ENCODE data around the gene BCAS1. TPM values are rescaled to one million over a fixed set of nuclear protein-coding genes. Genes with fewer than 3 reads are reported as not detected.
A peak's percentile ranks its signal among the peaks of the same experiment; 100 is the strongest.

Gene BCAS1
- total RNA-seq, 2 experiments from 2014 or later = 0.06 to 0.10 TPM

DNA sequence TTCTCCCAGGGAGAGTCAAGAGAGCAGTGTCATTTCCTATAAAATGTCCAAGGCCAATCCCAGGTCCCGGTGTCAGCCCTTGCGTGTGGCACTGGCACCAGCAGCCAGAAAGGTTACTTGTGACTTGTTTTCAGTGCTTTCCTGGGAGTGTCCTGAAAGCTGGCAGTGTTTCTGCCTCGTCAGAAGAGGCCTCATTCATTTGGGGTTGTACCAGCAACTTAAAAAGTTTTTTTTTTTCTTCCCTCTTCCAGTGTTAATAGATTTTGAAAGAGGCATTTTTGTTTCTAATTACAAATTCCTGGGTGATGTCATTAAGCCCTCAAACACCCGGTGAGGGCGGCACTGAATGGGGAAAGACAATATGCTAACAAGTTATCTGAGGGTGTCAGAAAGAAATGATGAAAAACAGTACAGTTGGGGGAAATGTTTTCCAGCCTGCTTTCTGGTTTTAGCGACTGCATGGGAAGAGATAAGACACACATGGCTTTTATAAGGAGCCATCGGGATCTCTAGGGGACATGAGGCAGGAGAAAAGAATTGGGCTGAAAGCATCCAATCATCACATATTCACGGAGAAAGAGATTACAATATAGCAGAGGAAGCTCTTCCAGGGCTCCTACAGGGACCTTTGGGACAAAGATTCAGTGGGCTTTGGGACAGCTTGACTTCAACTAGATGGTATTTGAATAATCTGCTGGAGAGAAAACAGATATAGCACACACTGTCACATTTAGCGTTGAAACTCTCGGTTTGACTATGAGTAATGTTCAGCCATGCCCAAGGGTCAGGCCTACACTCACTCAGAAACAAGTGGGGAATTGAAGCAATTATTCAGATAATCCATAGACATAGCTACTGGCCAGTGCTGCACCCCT lies 153.0 kb downstream of the BCAS1 start:
- H3K4me3 Mint-ChIP-seq = no peak overlapping the region
- H3K4me1 Mint-ChIP-seq = peaks cover 47% of the 10 kb centered on the region
- no peaks in the 10 kb centered on the region for H3K27me3 Mint-ChIP-seq
- H3K27ac Mint-ChIP-seq = peak overlapping the region; percentile 76
- no peak for DNase-seq
- peaks cover 2% of the 10 kb centered on the region for H3K36me3 Mint-ChIP-seq
- H3K9me3 Mint-ChIP-seq = peaks cover 2% of the 10 kb centered on the region

DNA sequence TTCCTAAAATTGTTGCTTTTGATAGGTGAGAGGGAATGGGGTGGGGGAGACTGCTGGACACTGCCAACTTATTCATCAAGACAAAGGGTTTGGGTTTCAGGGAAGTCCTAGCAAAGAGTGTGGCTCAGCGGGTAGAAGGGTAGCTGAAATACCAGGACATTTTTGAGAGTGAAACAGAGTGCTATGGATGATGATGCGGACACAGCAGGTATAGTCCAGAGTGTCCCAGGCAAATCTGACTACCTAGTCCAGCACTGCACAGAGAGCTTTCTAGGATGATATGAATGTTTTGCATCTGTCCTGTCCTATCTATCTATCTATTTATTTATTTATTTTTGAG lies 154.3 kb downstream of the BCAS1 start:
- H3K9me3 Mint-ChIP-seq = peaks cover 2% of the 10 kb centered on the region
- peaks cover 3% of the 10 kb centered on the region for H3K36me3 Mint-ChIP-seq
- H3K27ac Mint-ChIP-seq = peak overlapping the region; percentile 92
- H3K4me3 Mint-ChIP-seq = peak overlapping the region; percentile 85
- H3K27me3 Mint-ChIP-seq = no peaks in the 10 kb centered on the region
- H3K4me1 Mint-ChIP-seq = peaks cover 48% of the 10 kb centered on the region
- no peak for DNase-seq

DNA sequence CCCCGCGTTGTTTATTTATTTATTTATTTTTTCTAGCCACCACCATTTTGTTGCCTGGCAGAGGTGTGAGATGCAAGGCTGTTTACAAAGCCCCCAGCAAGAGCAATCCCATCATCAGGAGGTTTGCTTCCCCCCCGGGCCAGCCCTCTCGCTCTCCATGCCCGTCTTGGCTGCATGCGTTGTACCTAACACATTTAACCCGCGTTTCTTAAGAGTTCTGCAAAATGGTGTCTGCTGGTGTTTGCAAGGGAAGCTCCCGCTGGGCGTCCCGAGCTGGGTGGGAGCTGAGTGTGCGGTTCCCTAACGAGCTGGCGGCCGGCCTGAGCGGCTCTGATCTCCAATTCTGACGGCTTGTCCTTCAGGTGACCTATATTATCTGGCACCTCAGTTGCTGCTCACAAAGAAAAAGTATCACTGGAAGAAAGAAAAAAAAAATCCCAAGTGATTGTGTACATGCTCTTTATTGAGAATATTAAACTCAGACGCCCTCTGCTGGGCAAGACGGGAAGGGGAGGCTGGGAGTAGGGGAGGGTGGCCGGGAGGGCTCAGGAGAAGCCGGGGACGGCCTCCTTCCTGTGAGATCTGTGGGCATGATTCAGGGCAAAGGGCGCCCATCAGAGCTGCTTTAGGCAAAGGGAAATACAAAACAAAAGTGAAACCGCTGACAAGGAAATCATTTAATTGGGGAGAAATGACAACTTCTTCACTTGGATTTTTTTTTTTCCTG lies 154.8 kb downstream of the BCAS1 start:
- peak overlapping the region; percentile 92 for H3K27ac Mint-ChIP-seq
- peak overlapping the region; percentile 85 for H3K4me3 Mint-ChIP-seq
- peak; percentile 89 for DNase-seq
- peaks cover 2% of the 10 kb centered on the region for H3K9me3 Mint-ChIP-seq
- peaks cover 6% of the 10 kb centered on the region for H3K36me3 Mint-ChIP-seq
- peaks cover 48% of the 10 kb centered on the region for H3K4me1 Mint-ChIP-seq
- no peaks in the 10 kb centered on the region for H3K27me3 Mint-ChIP-seq

DNA sequence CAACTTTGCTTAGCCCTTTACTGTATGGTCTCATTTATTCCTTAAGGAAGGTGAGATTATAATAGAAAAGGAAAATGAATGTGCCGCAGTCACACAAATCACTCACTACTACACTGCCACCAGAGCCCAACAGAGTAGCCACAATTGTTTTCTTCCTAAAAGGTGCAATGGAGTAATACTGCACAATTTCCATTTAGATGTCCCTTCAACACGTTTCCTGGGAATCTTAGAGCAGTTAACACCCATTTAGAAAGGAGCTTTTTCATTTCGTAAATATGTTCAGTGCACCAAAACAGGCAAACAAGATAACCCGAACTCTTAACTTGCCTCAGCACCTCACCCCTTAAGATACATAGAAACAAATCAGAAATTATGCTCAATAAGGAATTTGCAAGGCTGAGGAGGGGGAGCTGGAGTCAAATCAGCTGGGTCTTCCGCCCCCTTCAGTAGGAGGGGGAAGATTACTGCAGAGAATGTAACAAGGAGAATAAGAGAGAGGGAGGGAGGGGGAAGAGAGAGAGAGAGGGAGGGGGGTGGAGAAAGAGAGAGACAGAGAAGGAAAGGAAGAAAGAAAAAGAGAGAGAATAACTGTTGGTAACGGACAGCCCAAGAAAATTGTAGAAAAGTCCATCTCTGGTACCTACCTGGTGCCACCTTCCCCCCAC lies 155.5 kb downstream of the BCAS1 start:
- Mint-ChIP-seq H3K36me3 (peaks cover 6% of the 10 kb centered on the region), H3K27ac (peak overlapping the region; percentile 92), H3K4me1 (peaks cover 48% of the 10 kb centered on the region), H3K9me3 (peaks cover 5% of the 10 kb centered on the region), H3K27me3 (no peaks in the 10 kb centered on the region), H3K4me3 (peak overlapping the region; percentile 85)
- no peak for DNase-seq

DNA sequence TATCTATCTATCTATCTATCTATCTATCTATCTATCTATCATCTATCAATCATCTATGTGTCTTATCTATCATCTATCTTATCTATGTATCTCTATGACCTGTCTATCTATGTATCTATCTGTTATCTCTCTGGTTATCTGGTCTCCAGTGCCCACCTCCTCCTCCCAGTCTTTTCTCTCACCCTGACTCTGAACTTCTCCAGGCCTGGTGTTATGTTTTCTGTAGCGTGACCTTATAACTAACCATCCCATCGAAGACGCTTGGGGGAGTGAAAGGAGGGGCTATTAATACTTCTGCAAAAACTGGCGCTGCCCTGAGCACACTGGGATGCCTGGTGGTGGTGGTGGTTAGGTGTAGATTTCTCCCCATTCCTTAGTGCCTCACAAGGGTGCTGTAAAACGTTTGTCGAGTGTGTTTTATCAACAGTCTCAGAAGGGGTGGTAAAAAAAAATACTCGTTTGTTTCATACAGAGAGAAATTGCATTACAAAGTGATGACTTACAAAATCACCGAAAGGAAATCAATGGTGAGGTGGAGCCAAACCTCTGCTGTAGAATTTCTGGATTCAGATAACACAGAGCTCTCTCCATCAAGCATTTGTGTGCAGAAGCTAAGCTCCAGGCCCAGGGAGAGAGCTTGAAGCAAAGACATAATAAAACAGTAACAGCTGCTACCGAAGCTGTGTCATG lies 156.2 kb downstream of the BCAS1 start:
- no peak for DNase-seq
- Mint-ChIP-seq H3K4me3 (peak overlapping the region; percentile 85), H3K9me3 (peaks cover 5% of the 10 kb centered on the region), H3K27ac (peak overlapping the region; percentile 92), H3K27me3 (no peaks in the 10 kb centered on the region), H3K4me1 (peaks cover 48% of the 10 kb centered on the region), H3K36me3 (peaks cover 6% of the 10 kb centered on the region)

DNA sequence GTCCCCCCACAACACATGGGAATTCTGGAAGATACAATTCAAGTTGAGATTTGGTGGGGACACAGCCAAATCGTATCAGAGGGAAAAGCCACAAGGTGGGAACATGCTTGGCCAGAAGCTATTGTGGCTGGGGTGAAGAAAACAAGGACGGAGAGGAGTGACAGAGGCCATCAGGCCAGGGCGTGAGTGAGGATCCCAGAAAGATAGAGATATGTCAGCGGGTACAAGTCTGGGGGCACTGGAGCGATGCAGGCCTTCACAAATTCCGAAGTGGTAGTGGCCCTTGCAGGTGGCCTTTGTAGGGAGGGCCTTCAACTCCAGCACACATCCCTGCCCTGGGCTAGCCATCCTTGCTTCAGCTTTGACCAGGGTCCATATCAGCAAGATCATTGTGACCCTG lies 159.1 kb downstream of the BCAS1 start:
- Mint-ChIP-seq H3K27ac (no peak overlapping the region), H3K27me3 (no peaks in the 10 kb centered on the region), H3K36me3 (peaks cover 4% of the 10 kb centered on the region), H3K4me3 (no peak overlapping the region), H3K4me1 (peaks cover 37% of the 10 kb centered on the region), H3K9me3 (peaks cover 3% of the 10 kb centered on the region)
- no peak for DNase-seq

DNA sequence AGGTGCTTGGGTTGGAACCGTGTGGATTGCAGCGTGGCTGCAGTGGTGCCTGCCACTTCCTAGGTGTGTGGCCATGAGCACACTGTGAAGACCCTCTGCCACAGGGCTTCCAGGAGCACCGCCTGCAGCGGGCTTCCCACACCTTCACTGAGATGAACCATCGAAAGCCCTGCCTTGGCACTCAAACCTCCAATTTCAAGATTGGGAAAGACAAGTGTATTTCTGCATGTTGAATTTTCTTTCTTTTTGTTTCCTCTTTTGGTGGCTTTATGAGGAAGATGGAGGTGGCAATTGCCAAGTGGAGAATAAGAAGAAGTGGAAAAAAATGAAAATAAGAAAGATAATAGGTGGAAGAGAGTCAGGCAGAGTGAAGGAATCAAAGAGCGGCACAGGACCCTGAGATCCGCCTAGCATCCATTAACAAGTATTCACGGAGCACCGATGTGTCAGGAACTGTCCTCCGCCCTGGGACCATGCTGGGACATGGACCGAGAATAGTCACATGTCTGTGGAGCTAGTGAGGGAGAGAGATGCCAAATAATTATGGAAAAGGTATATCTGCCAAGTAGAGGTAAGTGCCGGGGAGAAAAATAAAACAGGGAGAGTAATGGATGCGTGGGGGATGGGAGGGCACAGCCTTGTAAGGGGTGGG lies 159.9 kb downstream of the BCAS1 start:
- peaks cover 3% of the 10 kb centered on the region for H3K9me3 Mint-ChIP-seq
- no peak for DNase-seq
- peaks cover 37% of the 10 kb centered on the region for H3K4me1 Mint-ChIP-seq
- no peaks in the 10 kb centered on the region for H3K27me3 Mint-ChIP-seq
- H3K27ac Mint-ChIP-seq = no peak overlapping the region
- H3K36me3 Mint-ChIP-seq = peaks cover 4% of the 10 kb centered on the region
- H3K4me3 Mint-ChIP-seq = no peak overlapping the region

DNA sequence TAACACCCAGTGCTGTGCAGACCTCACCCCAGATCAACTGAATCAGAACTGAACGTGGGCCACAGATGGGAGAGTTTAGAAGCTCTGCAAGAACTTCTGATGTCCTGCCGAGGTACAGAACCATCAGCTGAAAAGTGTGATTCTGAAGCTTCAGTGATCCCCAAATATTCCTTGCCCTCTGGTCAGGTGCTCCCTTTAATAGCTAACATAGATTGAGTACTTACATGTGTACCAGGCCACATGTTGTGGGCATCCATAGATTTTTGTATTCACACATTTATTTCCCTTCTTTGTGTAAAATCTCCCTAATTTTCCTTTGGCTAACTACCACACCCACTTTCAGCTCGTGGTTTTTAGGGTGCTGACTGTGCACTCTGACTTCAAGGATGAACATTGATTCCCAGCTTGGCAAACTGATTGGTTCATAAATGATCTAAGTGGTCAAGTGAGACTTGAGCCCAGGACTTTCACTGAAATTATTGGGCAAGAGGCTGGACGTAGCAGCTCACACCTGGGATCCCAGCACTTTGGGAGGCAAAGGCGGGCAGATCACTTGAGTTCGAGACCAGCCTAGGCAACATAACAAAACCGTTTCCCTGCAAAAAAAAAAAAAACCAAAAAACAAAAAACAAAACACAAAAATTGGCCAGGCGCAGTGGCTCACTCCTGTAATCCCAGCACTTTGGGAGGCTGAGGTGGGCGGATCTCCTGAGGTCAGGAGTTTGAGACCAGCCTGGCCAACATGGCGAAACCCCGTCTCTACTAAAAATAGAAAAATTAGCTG lies 162.2 kb downstream of the BCAS1 start:
- Mint-ChIP-seq H3K36me3 (peaks cover 6% of the 10 kb centered on the region), H3K4me1 (peaks cover 30% of the 10 kb centered on the region), H3K4me3 (no peak overlapping the region), H3K27ac (no peak overlapping the region), H3K9me3 (peaks cover 3% of the 10 kb centered on the region), H3K27me3 (no peaks in the 10 kb centered on the region)
- DNase-seq = no peak

DNA sequence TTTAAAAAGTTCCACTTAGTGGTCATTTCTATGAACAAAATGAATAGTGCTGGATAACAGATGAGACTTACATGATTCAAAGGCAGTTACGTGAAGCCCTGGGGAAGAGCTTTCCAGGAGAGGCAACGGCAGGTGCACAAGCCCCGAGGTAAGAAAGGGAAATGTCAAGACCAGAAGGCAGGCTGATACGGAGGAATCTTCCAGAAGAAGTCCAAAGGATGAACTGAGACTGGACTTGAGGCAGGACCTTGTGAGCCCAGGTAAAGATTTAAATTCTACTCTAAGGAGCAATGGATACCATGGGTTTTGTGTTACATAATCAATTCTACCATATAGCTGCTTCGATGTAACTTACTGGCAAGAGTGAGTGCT lies 164.6 kb downstream of the BCAS1 start:
- no peak for DNase-seq
- Mint-ChIP-seq H3K27me3 (no peaks in the 10 kb centered on the region), H3K36me3 (peaks cover 5% of the 10 kb centered on the region), H3K4me3 (no peak overlapping the region), H3K4me1 (peaks cover 36% of the 10 kb centered on the region), H3K9me3 (peaks cover 5% of the 10 kb centered on the region), H3K27ac (no peak overlapping the region)

DNA sequence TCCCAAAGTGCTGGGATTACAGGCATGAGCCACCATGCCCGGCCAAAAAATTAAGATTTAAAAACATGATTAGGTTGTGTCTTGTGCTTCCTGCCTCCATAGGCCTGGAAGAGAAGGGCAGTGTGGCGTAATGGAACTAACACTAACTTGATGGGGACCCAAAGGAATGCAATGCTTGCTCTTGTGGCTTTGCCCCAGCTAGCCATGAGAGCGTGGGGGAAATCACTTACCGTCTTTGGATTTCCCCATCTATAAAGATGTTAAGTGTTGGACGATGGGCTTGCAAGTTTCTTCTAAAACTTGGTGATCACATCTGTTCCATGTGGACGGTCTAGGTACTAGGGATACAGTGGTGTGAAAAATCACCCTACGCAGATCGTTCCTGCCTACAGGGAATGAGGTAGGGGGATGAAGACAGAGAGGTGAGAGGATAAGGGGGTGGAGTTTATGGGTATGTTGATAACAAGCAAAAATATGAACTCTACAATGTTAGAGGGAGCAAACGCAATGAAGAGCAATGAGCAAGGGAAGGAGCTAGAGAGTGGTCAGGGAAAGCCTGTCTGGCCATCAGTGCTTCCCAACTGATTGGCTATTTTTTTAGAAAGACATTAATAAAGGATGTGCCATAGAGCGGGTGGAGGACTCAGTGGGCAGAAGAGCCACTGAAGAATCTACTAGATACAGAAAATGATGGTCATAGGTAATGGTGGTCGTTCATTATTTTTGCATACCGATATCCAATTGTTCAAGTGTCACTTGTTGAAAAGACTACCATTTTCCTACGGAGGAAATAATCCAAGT lies 165.2 kb downstream of the BCAS1 start:
- peaks cover 5% of the 10 kb centered on the region for H3K36me3 Mint-ChIP-seq
- H3K4me3 Mint-ChIP-seq = no peak overlapping the region
- H3K27me3 Mint-ChIP-seq = no peaks in the 10 kb centered on the region
- peaks cover 41% of the 10 kb centered on the region for H3K4me1 Mint-ChIP-seq
- peaks cover 1% of the 10 kb centered on the region for H3K9me3 Mint-ChIP-seq
- DNase-seq = no peak
- H3K27ac Mint-ChIP-seq = no peak overlapping the region

DNA sequence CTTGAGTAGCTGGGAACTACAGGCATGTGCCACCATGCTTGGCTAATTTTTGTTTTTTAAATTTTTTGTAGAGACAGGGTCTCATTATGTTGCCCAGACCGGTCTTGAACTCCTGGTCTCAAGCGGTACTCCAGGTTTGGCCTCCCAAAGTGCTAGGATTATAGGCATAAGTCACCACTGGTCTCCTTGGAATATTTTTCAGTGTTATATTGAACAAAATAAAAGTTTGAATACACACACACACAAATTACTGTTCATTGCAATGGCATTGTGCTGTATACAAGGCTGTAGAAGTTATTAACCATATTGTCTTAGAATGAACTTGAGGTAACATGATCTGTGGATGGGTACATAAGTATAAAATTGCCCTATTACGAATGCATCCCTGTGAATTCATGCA lies 166.1 kb downstream of the BCAS1 start:
- DNase-seq = no peak
- no peak overlapping the region for H3K27ac Mint-ChIP-seq
- no peak overlapping the region for H3K4me3 Mint-ChIP-seq
- peaks cover 5% of the 10 kb centered on the region for H3K36me3 Mint-ChIP-seq
- H3K9me3 Mint-ChIP-seq = peaks cover 1% of the 10 kb centered on the region
- H3K4me1 Mint-ChIP-seq = peaks cover 51% of the 10 kb centered on the region
- H3K27me3 Mint-ChIP-seq = no peaks in the 10 kb centered on the region

DNA sequence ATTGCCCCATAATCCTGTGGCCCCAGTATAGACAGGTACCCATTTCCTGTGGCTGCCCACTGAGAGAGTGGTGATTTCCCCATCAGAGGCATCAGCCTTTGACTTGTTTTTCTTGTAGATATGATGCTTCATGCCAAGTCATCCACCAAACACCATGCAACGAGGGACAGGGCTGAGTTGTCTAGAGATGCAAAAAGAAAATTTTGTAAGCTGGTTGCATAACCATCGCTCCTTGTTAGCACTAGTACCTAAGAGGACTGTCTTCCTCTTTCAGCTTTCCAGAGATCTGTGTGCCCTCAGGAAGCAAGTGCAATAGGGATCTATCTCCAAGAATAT lies 166.8 kb downstream of the BCAS1 start:
- Mint-ChIP-seq H3K9me3 (peaks cover 1% of the 10 kb centered on the region), H3K4me1 (peaks cover 57% of the 10 kb centered on the region), H3K4me3 (no peak overlapping the region), H3K27me3 (no peaks in the 10 kb centered on the region), H3K27ac (peak overlapping the region; percentile 48), H3K36me3 (peaks cover 5% of the 10 kb centered on the region)
- DNase-seq = no peak

DNA sequence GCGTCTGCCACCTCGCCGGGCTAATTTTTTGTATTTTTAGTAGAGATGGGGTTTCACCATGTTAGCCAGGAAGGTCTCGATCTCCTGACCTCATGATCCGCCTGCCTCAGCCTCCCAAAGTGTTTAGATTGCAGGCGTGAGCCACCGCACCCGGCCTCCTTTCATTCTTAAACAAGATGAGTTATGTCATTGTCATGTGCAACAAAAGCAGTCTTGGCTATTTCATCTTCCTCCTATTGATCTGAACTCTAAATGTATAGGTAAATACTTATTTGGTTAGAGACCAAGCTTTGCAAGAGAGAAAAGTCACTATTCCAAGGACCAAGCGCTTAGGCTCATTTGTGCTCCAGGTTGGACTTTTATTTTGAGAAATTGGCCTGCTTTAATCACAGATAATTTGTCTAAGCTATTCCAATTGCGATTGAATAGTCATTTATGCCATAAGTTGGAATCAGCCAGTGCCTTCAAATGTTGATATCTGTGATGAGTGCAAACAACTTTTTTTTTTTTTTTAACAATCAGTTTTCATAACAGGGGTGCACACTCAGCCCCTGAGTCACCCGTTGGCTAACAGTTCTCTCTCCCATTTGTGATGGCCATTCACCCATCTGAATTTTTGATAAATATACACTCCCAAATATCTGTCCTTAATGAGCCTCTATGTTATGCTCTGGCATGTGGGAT lies 167.3 kb downstream of the BCAS1 start:
- no peak for DNase-seq
- peaks cover 63% of the 10 kb centered on the region for H3K4me1 Mint-ChIP-seq
- H3K9me3 Mint-ChIP-seq = peaks cover 1% of the 10 kb centered on the region
- peaks cover 5% of the 10 kb centered on the region for H3K36me3 Mint-ChIP-seq
- no peaks in the 10 kb centered on the region for H3K27me3 Mint-ChIP-seq
- no peak overlapping the region for H3K4me3 Mint-ChIP-seq
- H3K27ac Mint-ChIP-seq = peak overlapping the region; percentile 23
